Measurements from ENCODE around the gene ELOVL6. TPM values are rescaled to one million over a fixed set of nuclear protein-coding genes. Genes with fewer than 3 reads are reported as not detected.
"Not testable (repeated sequence)": the region's sequence is repeated elsewhere in the genome, so short reads cannot be mapped to it uniquely, and the experiment has no call there.

Gene ELOVL6, protein sequence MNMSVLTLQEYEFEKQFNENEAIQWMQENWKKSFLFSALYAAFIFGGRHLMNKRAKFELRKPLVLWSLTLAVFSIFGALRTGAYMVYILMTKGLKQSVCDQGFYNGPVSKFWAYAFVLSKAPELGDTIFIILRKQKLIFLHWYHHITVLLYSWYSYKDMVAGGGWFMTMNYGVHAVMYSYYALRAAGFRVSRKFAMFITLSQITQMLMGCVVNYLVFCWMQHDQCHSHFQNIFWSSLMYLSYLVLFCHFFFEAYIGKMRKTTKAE
- 27.7 TPM for total RNA-seq

DNA sequence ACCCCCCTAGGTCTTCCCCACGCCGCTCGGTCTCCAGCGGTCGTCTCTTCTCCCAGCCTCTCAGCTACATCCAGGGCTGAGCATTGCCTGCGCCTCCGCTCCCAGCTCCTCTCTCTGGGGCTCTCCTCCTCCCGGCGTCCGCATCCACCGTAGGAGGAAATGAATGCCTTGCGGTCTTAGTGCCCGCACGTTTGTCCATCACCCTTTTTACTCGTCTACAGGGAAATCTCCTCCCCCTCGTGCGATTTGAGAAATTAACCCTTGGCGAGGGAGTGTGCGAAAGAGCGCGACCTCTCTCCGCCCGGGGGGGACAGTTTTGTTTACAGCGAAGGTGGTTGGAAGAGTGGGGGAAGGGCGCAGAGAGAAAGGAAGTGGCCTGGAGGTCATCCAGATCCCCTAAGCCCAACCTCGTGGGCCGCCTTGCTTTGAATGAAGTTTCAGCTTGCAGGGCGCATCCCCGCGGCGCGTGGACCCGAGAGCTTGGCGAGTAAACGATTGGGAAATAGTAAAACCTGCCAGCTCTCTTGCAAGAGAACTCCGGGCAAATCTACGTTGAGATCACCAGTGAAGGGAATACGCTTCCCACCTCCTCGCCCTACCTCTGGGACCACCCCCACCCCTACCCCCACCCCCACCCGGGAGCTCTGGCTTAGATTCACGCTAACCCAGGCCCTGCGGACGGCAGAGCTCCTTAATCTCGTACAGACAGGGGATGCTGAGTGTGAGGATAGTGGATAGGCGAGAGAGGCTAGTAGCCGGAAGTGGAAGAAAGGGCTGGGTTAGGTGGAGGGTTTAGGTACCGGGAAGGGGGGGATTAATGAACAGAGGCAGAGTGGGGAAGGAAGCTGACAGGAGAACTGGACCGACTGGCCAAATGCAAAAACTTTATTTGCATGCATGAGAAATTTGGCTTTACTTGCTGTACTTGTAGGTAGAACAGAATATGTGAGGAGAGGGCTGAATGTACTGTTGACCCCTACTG, at the start of gene ELOVL6:
Gene ELOVL6 (minus strand): TSS at position 181 of the 982 bp plus-strand sequence. CDS start 280 bp downstream, outside the sequence.
- no peak for FAIRE-seq

GRCh38 chr4:110248100-110248499, 49.7 kb upstream of the ELOVL6 start:
- DNase-seq (ENCODE audit: low spot score in 2 of 2) = no peak
- no peak for FAIRE-seq

More for the DNA sequence above, at the start of gene ELOVL6:
- DNase-seq (ENCODE audit: low spot score in 2 of 2) = peak; percentile 53

DNA sequence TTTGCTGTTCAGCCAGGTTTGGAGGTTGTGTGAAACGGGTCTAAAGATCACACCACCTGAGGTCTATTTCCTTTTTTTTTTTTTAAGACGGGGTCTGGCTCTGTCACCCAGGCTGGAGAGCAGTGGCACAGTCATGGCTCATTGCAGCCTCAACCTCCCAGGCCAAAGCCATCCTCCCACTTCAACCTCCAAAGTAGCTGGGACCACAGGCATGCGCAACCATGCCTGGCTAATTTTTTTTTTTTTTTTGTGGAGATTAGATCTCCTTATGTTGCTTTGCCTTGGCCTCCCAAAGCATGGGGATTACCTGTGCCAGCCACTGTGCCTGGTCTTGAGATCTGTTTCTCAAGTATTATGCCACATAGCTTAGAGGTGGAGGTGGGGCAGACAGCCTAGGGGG, 49.2 kb upstream of the ELOVL6 start:
- FAIRE-seq = no peak

DNA sequence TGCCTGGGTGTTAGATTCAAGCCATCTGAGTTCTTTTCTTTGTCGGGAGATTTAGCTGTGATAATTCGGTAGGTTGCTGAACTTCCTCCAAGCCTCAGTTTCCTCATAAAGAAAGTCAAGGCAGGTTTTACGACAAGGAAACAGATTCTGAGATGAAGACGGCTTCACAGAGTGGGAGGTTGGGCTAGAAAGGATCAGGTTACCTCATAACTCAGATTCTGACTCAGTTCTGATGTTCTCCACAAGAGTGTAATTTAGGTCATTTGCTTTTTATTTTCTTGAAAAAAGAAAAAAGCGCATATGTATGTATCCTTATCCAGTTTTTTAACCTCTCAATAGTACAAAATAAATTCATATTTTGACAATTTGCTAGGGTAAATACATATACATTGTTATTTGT, 47.2 kb upstream of the ELOVL6 start:
- no peak for DNase-seq (ENCODE audit: low spot score in 2 of 2)
- no peak for FAIRE-seq

More for the DNA sequence above, 49.2 kb upstream of the ELOVL6 start:
- no peak for DNase-seq (ENCODE audit: low spot score in 2 of 2)

GRCh38 chr4:110236324-110236723, 37.9 kb upstream of the ELOVL6 start:
- no peak for FAIRE-seq
- DNase-seq (ENCODE audit: low spot score in 2 of 2) = no peak

GRCh38 chr4:110233581-110233980, 35.2 kb upstream of the ELOVL6 start:
- DNase-seq (ENCODE audit: low spot score in 2 of 2); FAIRE-seq: not testable (repeated sequence)

DNA sequence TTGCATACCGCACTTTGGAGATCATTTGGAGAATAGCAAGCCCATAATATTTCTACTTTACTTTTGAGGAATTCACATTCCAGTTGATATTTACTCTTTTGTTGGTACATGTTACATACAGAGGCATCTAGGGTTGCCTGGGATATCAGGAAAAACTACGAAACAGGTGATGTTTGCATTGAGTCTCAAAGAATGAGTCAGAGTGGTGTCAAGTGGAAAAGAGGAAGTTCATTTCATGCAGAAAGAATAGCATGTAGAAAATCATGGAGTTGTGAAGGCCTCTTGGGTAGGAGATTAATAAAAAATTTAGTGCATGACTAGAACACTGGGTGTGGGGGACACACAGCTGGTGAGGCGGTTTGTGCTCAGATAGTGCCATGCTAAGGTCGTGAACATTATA, 33.5 kb upstream of the ELOVL6 start:
- DNase-seq (ENCODE audit: low spot score in 2 of 2) (no peak), FAIRE-seq (no peak)

DNA sequence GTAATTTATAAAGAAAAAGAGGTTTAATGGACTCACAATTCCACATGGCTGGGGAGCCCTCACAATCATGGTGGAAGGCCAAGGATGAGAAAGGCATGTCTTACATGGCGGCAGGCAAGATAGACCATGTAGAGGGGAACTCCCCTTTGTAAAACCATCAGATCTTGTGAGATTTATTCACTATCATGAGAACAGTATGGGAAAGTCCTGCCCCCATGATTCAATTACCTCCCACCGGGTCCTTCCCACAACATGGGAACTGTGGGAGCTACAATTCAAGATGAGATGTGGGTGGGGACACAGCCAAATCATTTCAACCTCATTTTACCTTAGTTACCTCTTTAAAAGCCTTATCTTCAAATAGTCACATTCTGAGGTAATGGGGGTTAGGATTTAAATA, 30.9 kb upstream of the ELOVL6 start:
- DNase-seq (ENCODE audit: low spot score in 2 of 2) (no peak), FAIRE-seq (no peak)

DNA sequence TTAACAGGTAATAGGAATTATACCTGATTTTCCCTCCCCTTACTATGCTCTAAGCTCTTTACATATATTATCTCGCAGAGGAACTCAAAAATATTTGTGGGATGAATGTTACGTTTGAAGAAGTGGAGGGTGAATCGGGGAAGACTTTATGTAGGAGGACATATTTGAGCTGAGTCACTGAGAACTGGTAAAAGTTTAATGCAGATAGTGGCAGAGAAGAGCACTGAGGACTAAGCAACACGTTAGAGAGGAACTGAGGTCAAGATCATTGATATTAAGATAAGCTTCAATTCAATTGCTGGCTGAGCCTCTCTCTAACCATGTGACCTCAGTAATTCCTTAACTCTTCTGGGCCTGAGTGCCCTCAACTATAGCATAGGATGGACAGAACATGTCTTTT, 26.4 kb upstream of the ELOVL6 start:
- FAIRE-seq = no peak
- no peak for DNase-seq (ENCODE audit: low spot score in 2 of 2)

DNA sequence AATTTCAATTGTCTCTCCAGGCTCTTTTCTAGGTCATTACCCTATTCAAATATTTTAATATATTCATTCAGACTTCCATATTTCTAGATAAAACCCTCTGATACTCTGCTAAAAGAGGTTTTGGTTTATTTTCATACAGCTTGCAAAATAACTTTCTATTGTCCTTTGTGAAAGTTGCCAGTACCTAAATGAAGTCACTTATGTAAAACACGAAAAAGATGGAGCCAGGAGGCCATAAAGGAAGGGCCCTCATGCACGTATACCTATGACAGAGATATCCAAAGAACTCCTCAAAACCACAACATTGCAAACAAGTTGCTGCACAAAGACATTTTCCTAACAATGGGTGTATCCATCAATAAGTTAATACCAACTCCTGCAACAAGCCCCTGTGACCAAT, 25.7 kb upstream of the ELOVL6 start:
- no peak for DNase-seq (ENCODE audit: low spot score in 2 of 2)
- FAIRE-seq = no peak

DNA sequence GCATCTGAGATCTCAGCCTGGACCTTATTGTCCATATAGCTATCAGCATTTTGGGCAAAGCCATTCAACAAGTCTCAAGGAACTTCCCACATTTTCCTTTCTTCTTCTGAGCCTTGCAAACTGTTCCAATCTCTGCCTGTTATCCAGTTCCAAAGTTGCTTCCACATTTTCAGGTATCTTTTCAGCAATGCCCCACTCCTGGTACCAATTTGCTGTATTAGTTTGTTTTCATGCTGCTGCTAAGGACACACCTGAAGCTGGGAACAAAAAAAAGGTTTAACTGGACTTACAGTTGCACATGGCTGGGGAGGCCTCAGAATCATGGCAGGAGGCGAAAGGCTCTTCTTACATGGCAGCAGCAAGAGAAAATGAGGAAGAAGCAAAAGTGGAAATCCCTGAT, 20.5 kb upstream of the ELOVL6 start:
- not testable (repeated sequence) for DNase-seq (ENCODE audit: low spot score in 2 of 2); FAIRE-seq

GRCh38 chr4:110217181-110217580, 18.8 kb upstream of the ELOVL6 start:
- not testable (repeated sequence) for DNase-seq (ENCODE audit: low spot score in 2 of 2)

GRCh38 chr4:110216129-110216528, 17.7 kb upstream of the ELOVL6 start:
- DNase-seq (ENCODE audit: low spot score in 2 of 2) (no peak), FAIRE-seq (no peak)

More at GRCh38 chr4:110217181-110217580, 18.8 kb upstream of the ELOVL6 start:
- not testable (repeated sequence) for FAIRE-seq

DNA sequence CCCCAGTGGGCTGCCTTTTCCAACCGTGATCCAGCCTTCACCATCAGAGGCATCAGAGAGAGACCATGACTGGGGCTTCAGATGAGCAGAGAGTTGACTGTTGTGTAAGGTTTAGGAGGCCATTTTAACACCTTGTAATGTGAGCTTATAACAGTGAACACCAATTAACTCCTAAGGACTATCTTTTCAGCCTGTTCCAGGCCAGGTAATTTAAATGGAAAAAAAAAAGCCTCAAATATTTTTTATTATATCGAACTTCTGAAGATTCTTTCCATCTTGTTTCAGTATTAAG, 13.3 kb upstream of the ELOVL6 start:
- DNase-seq (ENCODE audit: low spot score in 2 of 2) (no peak), FAIRE-seq (no peak)

DNA sequence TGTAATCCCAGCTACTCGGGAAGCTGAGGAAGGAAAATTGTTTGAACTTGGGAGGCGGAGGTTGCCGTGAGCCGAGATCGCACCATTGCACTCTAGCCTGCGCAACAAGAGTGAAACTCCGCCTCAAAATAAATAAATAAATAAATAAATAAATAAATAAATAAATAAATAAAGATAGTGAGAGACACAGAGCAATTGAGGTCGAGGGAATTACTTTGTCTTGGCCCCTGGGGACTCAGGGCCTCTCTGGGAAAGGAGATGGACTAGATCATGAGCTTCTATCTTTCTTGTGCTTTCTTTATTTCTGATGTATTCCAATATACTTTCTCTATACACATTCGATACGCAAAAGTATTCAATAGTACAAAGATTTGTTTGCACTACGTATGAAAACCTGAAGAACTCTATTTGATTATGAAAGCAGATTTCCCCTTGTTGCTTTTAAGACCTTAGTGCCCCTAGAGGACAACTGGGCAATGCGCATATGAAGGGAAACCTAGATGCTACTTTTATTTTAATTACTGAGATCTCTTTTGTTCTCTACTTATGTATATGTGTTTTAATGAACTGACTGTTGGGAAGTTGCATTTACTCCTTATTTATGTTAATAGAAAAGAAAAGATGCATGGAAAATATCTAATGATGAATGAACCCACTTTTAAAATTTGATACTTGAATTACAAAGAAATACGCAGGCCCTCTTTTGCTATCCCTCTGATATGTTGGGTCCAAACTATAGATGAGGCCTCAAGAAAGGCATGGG, 12.8 kb upstream of the ELOVL6 start:
- peak in 1 of 2 donors; percentile 34 for DNase-seq (ENCODE audit: low spot score in 2 of 2)
- peak; percentile 42 for FAIRE-seq

GRCh38 chr4:110208419-110208818, 10.0 kb upstream of the ELOVL6 start:
- FAIRE-seq (no peak), DNase-seq (ENCODE audit: low spot score in 2 of 2) (no peak)

DNA sequence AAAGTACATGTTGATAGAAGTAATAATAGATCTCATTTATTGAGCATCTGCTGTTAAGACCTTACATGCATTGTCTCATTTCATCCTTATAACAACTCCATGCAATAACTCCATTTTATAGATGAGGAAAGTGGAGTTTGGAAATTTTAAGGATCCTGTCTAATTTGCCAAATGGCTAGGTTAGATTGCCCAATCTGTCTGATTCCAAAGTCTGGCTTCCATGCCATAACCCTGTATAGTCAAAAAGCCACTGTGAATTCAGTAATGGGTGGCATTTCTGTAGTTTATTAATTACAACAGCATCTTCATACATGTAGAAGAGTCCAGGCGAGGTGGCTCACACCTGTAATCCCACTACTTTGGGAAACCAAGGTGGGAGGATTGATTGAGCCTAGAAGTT, 8.8 kb upstream of the ELOVL6 start:
- no peak for FAIRE-seq
- DNase-seq (ENCODE audit: low spot score in 2 of 2) = no peak

GRCh38 chr4:110202024-110202423, 3.6 kb upstream of the ELOVL6 start:
- FAIRE-seq (no peak), DNase-seq (ENCODE audit: low spot score in 2 of 2) (no peak)

DNA sequence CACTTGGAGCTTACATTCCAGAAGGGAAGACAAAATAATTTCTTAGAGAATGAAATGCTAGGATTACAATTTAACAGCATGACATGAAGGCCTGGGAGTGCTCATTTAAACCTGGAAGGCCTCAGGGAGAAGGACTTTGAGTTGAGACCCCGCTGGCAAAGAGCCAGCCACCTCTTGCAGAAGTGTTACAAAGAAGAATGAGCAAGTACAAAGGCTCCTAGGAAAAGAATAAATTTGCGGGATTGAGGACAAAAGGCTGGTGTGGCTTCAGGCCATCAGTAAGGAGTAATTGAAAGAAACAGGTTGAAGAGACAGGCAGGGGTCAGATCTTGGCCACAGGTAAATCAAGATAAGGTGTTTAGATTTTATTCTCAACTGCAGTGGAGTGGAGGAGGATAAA, 3.1 kb upstream of the ELOVL6 start:
- FAIRE-seq (no peak), DNase-seq (ENCODE audit: low spot score in 2 of 2) (no peak)

DNA sequence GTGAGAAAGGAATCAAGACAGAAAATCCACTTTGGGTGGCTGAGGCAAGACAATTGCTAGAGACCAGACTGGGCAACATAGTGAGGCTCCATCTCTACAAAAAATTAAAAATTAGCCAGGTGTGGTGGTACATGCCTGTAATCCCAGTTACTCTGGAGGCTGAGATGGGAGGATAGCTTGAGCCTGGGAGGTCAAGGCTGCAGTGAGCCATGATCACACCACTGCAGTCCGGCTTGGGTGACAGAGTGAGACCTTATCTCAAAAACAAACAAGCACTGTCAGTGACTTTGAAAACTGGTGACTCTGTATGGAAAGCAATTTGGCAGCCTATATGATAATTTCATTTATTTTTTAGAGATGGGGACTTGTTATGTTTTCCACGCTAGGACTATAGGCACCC, 2.3 kb upstream of the ELOVL6 start:
- FAIRE-seq = no peak
- no peak for DNase-seq (ENCODE audit: low spot score in 2 of 2)

DNA sequence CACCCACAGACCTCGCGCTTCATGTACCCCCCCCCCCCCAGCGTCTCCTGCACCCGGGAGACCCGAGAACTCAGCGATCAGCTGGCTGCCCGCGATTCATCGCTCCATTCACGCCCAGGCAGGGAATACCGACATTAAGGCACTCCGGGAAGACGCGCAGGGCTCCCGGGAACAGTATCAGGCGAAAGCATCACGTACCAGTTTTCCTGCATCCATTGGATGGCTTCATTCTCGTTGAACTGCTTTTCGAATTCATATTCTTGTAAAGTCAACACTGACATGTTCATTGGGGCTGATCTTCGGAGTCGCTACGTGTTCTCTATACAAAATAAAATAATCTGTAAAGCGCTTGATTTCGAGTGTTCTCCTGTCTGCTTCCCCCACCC, 373 bp downstream of the ELOVL6 start:
- FAIRE-seq (no peak), DNase-seq (ENCODE audit: low spot score in 2 of 2) (peak in 1 of 2 donors; percentile 24)

Data from frontal cortex (tissue), 4 donors.